Suprapubic skin (tissue), 4 donors: ENCODE measurements around the gene BCL7B.

Experiments
- POLR2A ChIP-seq, 2 donors: fragments of 450-650 bp; IDR thresholded peaks; one replicate each; pipeline ENCODE4 v1.6.1; 2017; ENCODE audit warnings: antibody characterized with exemption in 2 of 2, mild to moderate bottlenecking in 2 of 2, moderate library complexity in 2 of 2
- POLR2AphosphoS5 ChIP-seq, 3 donors: sonication (generic); formaldehyde crosslinking; IDR thresholded peaks; one replicate each; pipeline ENCODE4 v1.6.1; 2017; ENCODE audit warnings: antibody characterized with exemption in 3 of 3
- TF ChIP-seq, protein P1 (sequence below), 2 donors: fragments of 200-600 bp in 1 of 2; fragments of 450-650 bp in 1 of 2; sonication (generic) in 1 of 2; IDR thresholded peaks; one replicate each; pipeline ENCODE4 v1.5.1; 2016 to 2019; ENCODE audit warnings: antibody characterized with exemption in 2 of 2, mild to moderate bottlenecking in 1 of 2, moderate library complexity in 1 of 2

GRCh38 chr7:73557108-73557396, 438 bp downstream of the BCL7B start:
- no peak for TF ChIP-seq POLR2AphosphoS5 (IDR thresholded peaks at IDR 0.05)
- TF ChIP-seq, protein P1, sequence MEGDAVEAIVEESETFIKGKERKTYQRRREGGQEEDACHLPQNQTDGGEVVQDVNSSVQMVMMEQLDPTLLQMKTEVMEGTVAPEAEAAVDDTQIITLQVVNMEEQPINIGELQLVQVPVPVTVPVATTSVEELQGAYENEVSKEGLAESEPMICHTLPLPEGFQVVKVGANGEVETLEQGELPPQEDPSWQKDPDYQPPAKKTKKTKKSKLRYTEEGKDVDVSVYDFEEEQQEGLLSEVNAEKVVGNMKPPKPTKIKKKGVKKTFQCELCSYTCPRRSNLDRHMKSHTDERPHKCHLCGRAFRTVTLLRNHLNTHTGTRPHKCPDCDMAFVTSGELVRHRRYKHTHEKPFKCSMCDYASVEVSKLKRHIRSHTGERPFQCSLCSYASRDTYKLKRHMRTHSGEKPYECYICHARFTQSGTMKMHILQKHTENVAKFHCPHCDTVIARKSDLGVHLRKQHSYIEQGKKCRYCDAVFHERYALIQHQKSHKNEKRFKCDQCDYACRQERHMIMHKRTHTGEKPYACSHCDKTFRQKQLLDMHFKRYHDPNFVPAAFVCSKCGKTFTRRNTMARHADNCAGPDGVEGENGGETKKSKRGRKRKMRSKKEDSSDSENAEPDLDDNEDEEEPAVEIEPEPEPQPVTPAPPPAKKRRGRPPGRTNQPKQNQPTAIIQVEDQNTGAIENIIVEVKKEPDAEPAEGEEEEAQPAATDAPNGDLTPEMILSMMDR (IDR thresholded peaks at IDR 0.05) = no peak
- no peak for TF ChIP-seq POLR2A (IDR thresholded peaks at IDR 0.05)
